Endodermal cell (in vitro differentiated cells): ENCODE measurements around the gene CCR5AS.

Experiments used
- DNase-seq: peaks from one replicate; pipeline ENCODE4 v3.0.0-alpha.2; 2017
- H3K27ac ChIP-seq: 2 replicates; pipeline ENCODE4 v1.5.1; 2013; ENCODE audit warnings: mild to moderate bottlenecking, low read depth, low read length, moderate library complexity
- H3K27me3 ChIP-seq: 2 replicates; pipeline ENCODE4 v1.6.1; 2013; ENCODE audit warnings: mild to moderate bottlenecking, low read length, moderate library complexity; ENCODE audit not compliant: insufficient read depth, control insufficient read depth, poor library complexity, severe bottlenecking
- H3K36me3 ChIP-seq: 2 replicates; pipeline ENCODE4 v1.7.0; 2013; ENCODE audit warnings: mild to moderate bottlenecking, low read length, moderate library complexity; ENCODE audit not compliant: control insufficient read depth, insufficient read depth
- H3K4me1 ChIP-seq: one replicate; pipeline ENCODE4 v1.7.0; 2013; ENCODE audit warnings: low read length; ENCODE audit not compliant: control insufficient read depth, insufficient read depth
- H3K4me3 ChIP-seq: 2 replicates; pipeline ENCODE4 v1.5.1; 2013; ENCODE audit warnings: mild to moderate bottlenecking, low read length, moderate library complexity
- H3K9ac ChIP-seq: 2 replicates; pipeline ENCODE4 v1.6.1; 2013; ENCODE audit warnings: mild to moderate bottlenecking, low read length, moderate library complexity; ENCODE audit not compliant: poor library complexity, severe bottlenecking; ENCODE audit errors: extremely low read depth
- H3K9me3 ChIP-seq: 2 replicates; pipeline ENCODE4 v1.6.1; 2013; ENCODE audit warnings: mild to moderate bottlenecking, low read length, moderate library complexity; ENCODE audit not compliant: control insufficient read depth
- H3K27ac Mint-ChIP-seq: 2 replicates; pipeline ENCODE4 v1.8.0; 2020; ENCODE audit warnings: mixed read lengths
- H3K27me3 Mint-ChIP-seq: 2 replicates; pipeline ENCODE4 v1.8.0; 2021; ENCODE audit warnings: mild to moderate bottlenecking, mixed read lengths; ENCODE audit not compliant: insufficient read depth
- H3K36me3 Mint-ChIP-seq: 2 replicates; pipeline ENCODE4 v1.8.0; 2020; ENCODE audit warnings: low read depth, mixed read lengths
- H3K4me1 Mint-ChIP-seq: 2 replicates; pipeline ENCODE4 v1.8.0; 2020; ENCODE audit warnings: mixed read lengths
- H3K4me3 Mint-ChIP-seq: 2 replicates; pipeline ENCODE4 v1.8.0; 2020; ENCODE audit warnings: mild to moderate bottlenecking, moderate library complexity, mixed read lengths
- H3K9me3 Mint-ChIP-seq: 2 replicates; pipeline ENCODE4 v1.8.0; 2020; ENCODE audit warnings: mild to moderate bottlenecking, mixed read lengths
- CTCF ChIP-seq: fragments of 200-600 bp; sonication (generic); conservative IDR thresholded peaks from 2 replicates; pipeline ENCODE4 v1.5.0; 2021; ENCODE audit warnings: antibody characterized with exemption, mild to moderate bottlenecking
- WGBS, 2 experiments: methylation state at CpG; one replicate each; pipeline versions ENCODE4 v1.1.5 to v1.1.7; 2013; ENCODE audit warnings: missing lambda C conversion rate in 2 of 2, mixed read lengths in 1 of 2; ENCODE audit not compliant: insufficient coverage in 1 of 2, insufficient read length in 1 of 2; 5-methylcytosine and 5-hydroxymethylcytosine counted together

Gene CCR5AS

GRCh38 chr3:46350262-46350565 lies 56.7 kb downstream of the CCR5AS start:
- Histone ChIP-seq H3K4me3 (no peak overlapping the region), H3K27ac (no peak overlapping the region), H3K4me1 (no peaks in the 10 kb centered on the region), H3K27me3 (peaks cover 62% of the 10 kb centered on the region), H3K36me3 (no peaks in the 10 kb centered on the region), H3K9me3 (peaks cover 25% of the 10 kb centered on the region), H3K9ac (no peak overlapping the region)
- Mint-ChIP-seq H3K36me3 (no peaks in the 10 kb centered on the region), H3K4me1 (peaks cover 4% of the 10 kb centered on the region), H3K9me3 (peaks cover 24% of the 10 kb centered on the region), H3K27ac (no peak overlapping the region), H3K27me3 (peaks cover 62% of the 10 kb centered on the region), H3K4me3 (no peak overlapping the region)
- no peak for DNase-seq
- WGBS, 2 experiments, result 84 to 90% methylated on average over 1 of the region's 1 CpG
- TF ChIP-seq CTCF, result no peak

GRCh38 chr3:46349484-46350261 lies 57.2 kb downstream of the CCR5AS start:
- Histone ChIP-seq H3K4me1 (no peaks in the 10 kb centered on the region), H3K9me3 (peaks cover 27% of the 10 kb centered on the region), H3K9ac (no peak overlapping the region), H3K27ac (no peak overlapping the region), H3K4me3 (no peak overlapping the region), H3K27me3 (peaks cover 58% of the 10 kb centered on the region), H3K36me3 (no peaks in the 10 kb centered on the region)
- no peak for DNase-seq
- H3K27ac Mint-ChIP-seq, result no peak overlapping the region
- H3K4me1 Mint-ChIP-seq, result peaks cover under 1% of the 10 kb centered on the region
- no peak overlapping the region for H3K4me3 Mint-ChIP-seq
- peaks cover 57% of the 10 kb centered on the region for H3K27me3 Mint-ChIP-seq
- TF ChIP-seq CTCF, result no peak
- no peaks in the 10 kb centered on the region for H3K36me3 Mint-ChIP-seq
- peaks cover 24% of the 10 kb centered on the region for H3K9me3 Mint-ChIP-seq
- 86 to 94% methylated on average over 2 of the region's 2 CpGs for WGBS, 2 experiments

GRCh38 chr3:46348823-46349482 lies 57.9 kb downstream of the CCR5AS start:
- no peaks in the 10 kb centered on the region for H3K4me1 ChIP-seq
- DNase-seq, result no peak
- 86 to 92% methylated on average over 2 to 3 of the region's 3 CpGs for WGBS, 2 experiments
- H3K27me3 ChIP-seq, result peaks cover 50% of the 10 kb centered on the region
- H3K27ac ChIP-seq, result no peak overlapping the region
- no peak overlapping the region for H3K27ac Mint-ChIP-seq
- H3K36me3 ChIP-seq, result no peaks in the 10 kb centered on the region
- no peak overlapping the region for H3K9ac ChIP-seq
- H3K9me3 Mint-ChIP-seq, result peaks cover 24% of the 10 kb centered on the region
- no peak overlapping the region for H3K4me3 ChIP-seq
- no peaks in the 10 kb centered on the region for H3K4me1 Mint-ChIP-seq
- no peak for TF ChIP-seq CTCF
- H3K36me3 Mint-ChIP-seq, result no peaks in the 10 kb centered on the region
- H3K9me3 ChIP-seq, result peaks cover 27% of the 10 kb centered on the region
- H3K4me3 Mint-ChIP-seq, result no peak overlapping the region
- peaks cover 50% of the 10 kb centered on the region for H3K27me3 Mint-ChIP-seq
